CD4-positive, alpha-beta T cell (primary cell): Measurements from ENCODE around the gene SPSB4. TPM values are rescaled to one million over a fixed set of nuclear protein-coding genes. Genes with fewer than 3 reads are reported as not detected.

Source experiments
- ATAC-seq: fragments of 200-7000 bp; cut with Tn5 transposase; one replicate; pipeline ENCODE4 v1.10.0; 2022; ENCODE audit warnings: mild to moderate bottlenecking; ENCODE audit not compliant: poor library complexity
- CTCF ChIA-PET: fragments of 350-600 bp; sonication (Branson Sonifier 250); formaldehyde crosslinking; loops from one replicate; lab custom pipeline; 2021; ENCODE audit warnings: antibody characterized with exemption, inconsistent platforms; lab: Charles Lee
- POLR2A ChIA-PET: fragments of 350-600 bp; sonication (Branson Sonifier 250); formaldehyde crosslinking; loops from one replicate; lab custom pipeline; 2021; ENCODE audit warnings: antibody characterized with exemption, inconsistent platforms; lab: Charles Lee
- DNase-seq, 14 experiments: peaks; one replicate each; pipeline ENCODE4 v3.0.0-alpha.2; 2013 to 2020; ENCODE audit warnings: mixed read lengths in 2 of 14
- H3K27ac ChIP-seq, 2 donors: one replicate each; pipeline versions ENCODE4 v1.5.1 to v1.7.0; 2013; ENCODE audit warnings: low read length in 2 of 2, low read depth in 1 of 2, mild to moderate bottlenecking in 1 of 2
- H3K27me3 ChIP-seq, 2 experiments: 1 replicate in 1 of 2; 2 replicates in 1 of 2; pipeline versions ENCODE4 v1.6.1 to v1.7.0; 2013; ENCODE audit warnings: low read length in 2 of 2, control low read depth in 1 of 2, mild to moderate bottlenecking in 1 of 2, moderate library complexity in 1 of 2; ENCODE audit not compliant: insufficient read depth in 2 of 2, control insufficient read depth in 1 of 2
- H3K36me3 ChIP-seq: one replicate; pipeline ENCODE4 v1.6.1; 2013; ENCODE audit warnings: low read length, control low read depth; ENCODE audit not compliant: insufficient read depth
- H3K4me1 ChIP-seq: one replicate; pipeline ENCODE4 v1.6.1; 2013; ENCODE audit warnings: low read length, control low read depth; ENCODE audit not compliant: insufficient read depth
- H3K4me3 ChIP-seq: one replicate; pipeline ENCODE4 v1.5.1; 2013; ENCODE audit warnings: mild to moderate bottlenecking, low read length, moderate library complexity
- H3K9me3 ChIP-seq, 2 experiments: 1 replicate in 1 of 2; 2 replicates in 1 of 2; pipeline versions ENCODE4 v1.6.1 to v1.7.0; 2013; ENCODE audit warnings: low read length in 2 of 2, mild to moderate bottlenecking in 2 of 2, control low read depth in 1 of 2, moderate library complexity in 1 of 2; ENCODE audit not compliant: control insufficient read depth in 1 of 2, insufficient read depth in 1 of 2
- H3K27ac Mint-ChIP-seq: one replicate; pipeline ENCODE4 v1.8.0; 2020; ENCODE audit warnings: mixed read lengths
- H3K27me3 Mint-ChIP-seq: one replicate; pipeline ENCODE4 v1.8.0; 2021; ENCODE audit warnings: mixed read lengths
- H3K36me3 Mint-ChIP-seq: one replicate; pipeline ENCODE4 v1.8.0; 2021; ENCODE audit warnings: low read depth, mixed read lengths
- H3K4me1 Mint-ChIP-seq: one replicate; pipeline ENCODE4 v1.8.0; 2021; ENCODE audit warnings: low read depth, mixed read lengths
- H3K4me3 Mint-ChIP-seq: one replicate; pipeline ENCODE4 v1.8.0; 2020; ENCODE audit warnings: mild to moderate bottlenecking, mixed read lengths
- H3K9me3 Mint-ChIP-seq: one replicate; pipeline ENCODE4 v1.8.0; 2020; ENCODE audit warnings: mixed read lengths
- intact Hi-C, 2 experiments: fragments of 100-400 bp; cut with DNase I in 1 of 2; cut with micrococcal nuclease in 1 of 2; formaldehyde crosslinking; loops; one replicate each; pipeline versions ENCODE4 v1.15.1 to v1.9.0; 2023 to 2025; cut with DNase I, micrococcal nuclease
- total RNA-seq, 174 experiments: library from RNA in 2 of 174; stranded (reverse) in 2 of 174; gene quantifications; one replicate each; pipeline ENCODE4 v1.2.3 and lab custom pipeline; 2021 to 2026
- TF ChIP-seq, protein P1 (sequence below): fragments of 200-600 bp; IDR thresholded peaks from one replicate; pipeline ENCODE4 v1.8.0; 2022; ENCODE audit warnings: antibody characterized with exemption, mild to moderate bottlenecking

SPSB4 gene
- total RNA-seq, 2 experiments from 2014 or later: not detected

GRCh38 chr3:141125351-141125750 is 74.2 kb downstream of the SPSB4 start:
- no peaks in the 10 kb centered on the region for H3K36me3 Mint-ChIP-seq
- H3K27ac Mint-ChIP-seq: no peak overlapping the region
- peaks cover 12% of the 10 kb centered on the region for H3K27me3 Mint-ChIP-seq
- TF ChIP-seq, protein P1, sequence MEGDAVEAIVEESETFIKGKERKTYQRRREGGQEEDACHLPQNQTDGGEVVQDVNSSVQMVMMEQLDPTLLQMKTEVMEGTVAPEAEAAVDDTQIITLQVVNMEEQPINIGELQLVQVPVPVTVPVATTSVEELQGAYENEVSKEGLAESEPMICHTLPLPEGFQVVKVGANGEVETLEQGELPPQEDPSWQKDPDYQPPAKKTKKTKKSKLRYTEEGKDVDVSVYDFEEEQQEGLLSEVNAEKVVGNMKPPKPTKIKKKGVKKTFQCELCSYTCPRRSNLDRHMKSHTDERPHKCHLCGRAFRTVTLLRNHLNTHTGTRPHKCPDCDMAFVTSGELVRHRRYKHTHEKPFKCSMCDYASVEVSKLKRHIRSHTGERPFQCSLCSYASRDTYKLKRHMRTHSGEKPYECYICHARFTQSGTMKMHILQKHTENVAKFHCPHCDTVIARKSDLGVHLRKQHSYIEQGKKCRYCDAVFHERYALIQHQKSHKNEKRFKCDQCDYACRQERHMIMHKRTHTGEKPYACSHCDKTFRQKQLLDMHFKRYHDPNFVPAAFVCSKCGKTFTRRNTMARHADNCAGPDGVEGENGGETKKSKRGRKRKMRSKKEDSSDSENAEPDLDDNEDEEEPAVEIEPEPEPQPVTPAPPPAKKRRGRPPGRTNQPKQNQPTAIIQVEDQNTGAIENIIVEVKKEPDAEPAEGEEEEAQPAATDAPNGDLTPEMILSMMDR: no peak
- no peaks in the 10 kb centered on the region for H3K9me3 Mint-ChIP-seq
- H3K27ac ChIP-seq: no peak overlapping the region
- H3K4me3 Mint-ChIP-seq: no peak overlapping the region
- DNase-seq (no peak), ATAC-seq (no peak)
- H3K36me3 ChIP-seq: no peaks in the 10 kb centered on the region
- intact Hi-C loops: no loop called here
- no peaks in the 10 kb centered on the region for H3K4me1 ChIP-seq
- no peak overlapping the region for H3K4me3 ChIP-seq
- ChIA-PET POLR2A (no interaction called here), CTCF (no interaction called here)
- H3K9me3 ChIP-seq: peaks cover 0 to 4% of the 10 kb centered on the region in 2 experiments
- no peaks in the 10 kb centered on the region for H3K4me1 Mint-ChIP-seq
- H3K27me3 ChIP-seq: peaks cover 0 to 8% of the 10 kb centered on the region in 2 experiments

GRCh38 chr3:141126661-141127343 is 75.7 kb downstream of the SPSB4 start:
- H3K4me1 Mint-ChIP-seq: no peaks in the 10 kb centered on the region
- H3K27me3 ChIP-seq: peaks cover 0 to 8% of the 10 kb centered on the region in 2 experiments
- no peak for ATAC-seq
- no peaks in the 10 kb centered on the region for H3K36me3 Mint-ChIP-seq
- peaks cover 0 to 4% of the 10 kb centered on the region in 2 experiments for H3K9me3 ChIP-seq
- H3K36me3 ChIP-seq: no peaks in the 10 kb centered on the region
- POLR2A ChIA-PET: no interaction called here
- H3K9me3 Mint-ChIP-seq: no peaks in the 10 kb centered on the region
- H3K4me1 ChIP-seq: no peaks in the 10 kb centered on the region
- no peak overlapping the region for H3K27ac Mint-ChIP-seq
- intact Hi-C loops: no loop called here
- TF ChIP-seq, protein P1: no peak
- no peak for DNase-seq
- CTCF ChIA-PET: no interaction called here
- no peak overlapping the region for H3K4me3 Mint-ChIP-seq
- no peak overlapping the region for H3K27ac ChIP-seq
- H3K4me3 ChIP-seq: no peak overlapping the region
- H3K27me3 Mint-ChIP-seq: peaks cover 12% of the 10 kb centered on the region

GRCh38 chr3:141127344-141128125 is 76.4 kb downstream of the SPSB4 start:
- Mint-ChIP-seq H3K27ac (no peak overlapping the region), H3K9me3 (no peaks in the 10 kb centered on the region), H3K4me3 (no peak overlapping the region), H3K36me3 (no peaks in the 10 kb centered on the region), H3K4me1 (no peaks in the 10 kb centered on the region), H3K27me3 (peaks cover 12% of the 10 kb centered on the region)
- Histone ChIP-seq H3K27me3 (peaks cover 0 to 8% of the 10 kb centered on the region in 2 experiments), H3K4me3 (no peak overlapping the region), H3K27ac (no peak overlapping the region), H3K36me3 (no peaks in the 10 kb centered on the region), H3K4me1 (no peaks in the 10 kb centered on the region), H3K9me3 (peaks cover 0 to 2% of the 10 kb centered on the region in 2 experiments)
- CTCF ChIA-PET: no interaction called here
- ATAC-seq: no peak
- no peak for DNase-seq
- intact Hi-C loops: no loop called here
- TF ChIP-seq, protein P1: no peak
- POLR2A ChIA-PET: no interaction called here
